ENCODE data around the gene DUOXA2. TPM values are rescaled to one million over a fixed set of nuclear protein-coding genes. Genes with fewer than 3 reads are reported as not detected.

Gene DUOXA2
- total and polyA plus RNA-seq, 4 donors = 0.48 to 0.98 (median 0.98) TPM; not detected in 1

GRCh38 chr15:45089712-45090373 is 24.3 kb upstream of the DUOXA2 start:
- DNase-seq (no peak), ATAC-seq (ENCODE audit: insufficient read depth, low FRiP score) (no peak)
- TF ChIP-seq, protein P1, sequence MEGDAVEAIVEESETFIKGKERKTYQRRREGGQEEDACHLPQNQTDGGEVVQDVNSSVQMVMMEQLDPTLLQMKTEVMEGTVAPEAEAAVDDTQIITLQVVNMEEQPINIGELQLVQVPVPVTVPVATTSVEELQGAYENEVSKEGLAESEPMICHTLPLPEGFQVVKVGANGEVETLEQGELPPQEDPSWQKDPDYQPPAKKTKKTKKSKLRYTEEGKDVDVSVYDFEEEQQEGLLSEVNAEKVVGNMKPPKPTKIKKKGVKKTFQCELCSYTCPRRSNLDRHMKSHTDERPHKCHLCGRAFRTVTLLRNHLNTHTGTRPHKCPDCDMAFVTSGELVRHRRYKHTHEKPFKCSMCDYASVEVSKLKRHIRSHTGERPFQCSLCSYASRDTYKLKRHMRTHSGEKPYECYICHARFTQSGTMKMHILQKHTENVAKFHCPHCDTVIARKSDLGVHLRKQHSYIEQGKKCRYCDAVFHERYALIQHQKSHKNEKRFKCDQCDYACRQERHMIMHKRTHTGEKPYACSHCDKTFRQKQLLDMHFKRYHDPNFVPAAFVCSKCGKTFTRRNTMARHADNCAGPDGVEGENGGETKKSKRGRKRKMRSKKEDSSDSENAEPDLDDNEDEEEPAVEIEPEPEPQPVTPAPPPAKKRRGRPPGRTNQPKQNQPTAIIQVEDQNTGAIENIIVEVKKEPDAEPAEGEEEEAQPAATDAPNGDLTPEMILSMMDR (IDR thresholded peaks at IDR 0.05; ENCODE audit: control extremely low read depth, extremely low read depth) = no peak
- Histone ChIP-seq H3K9ac (ENCODE audit: insufficient read depth in 1 of 2, low read length in 2 of 2) (no peak overlapping the region), H3K27me3 (ENCODE audit: control insufficient read depth in 3 of 3, insufficient read depth in 3 of 3, low read length in 2 of 3) (peaks cover 0 to 6% (median 6%) of the 10 kb centered on the region in 3 donors), H3K27ac (ENCODE audit: low read depth in 1 of 2, low read length in 1 of 2) (no peak overlapping the region), H3K36me3 (ENCODE audit: control insufficient read depth in 4 of 4, insufficient read depth in 4 of 4, low read length in 4 of 4) (no peaks in the 10 kb centered on the region), H3K4me1 (ENCODE audit: control insufficient read depth in 5 of 5, insufficient read depth in 5 of 5, low read length in 5 of 5) (no peaks in the 10 kb centered on the region), H3K4me3 (no peak overlapping the region), H3K9me3 (ENCODE audit: control insufficient read depth in 4 of 4, insufficient read depth in 3 of 4, low read length in 3 of 4) (peaks cover 0 to 3% (median 0%) of the 10 kb centered on the region in 4 donors)
- WGBS, 2 donors = 54 to 56% methylated on average over 3 of the region's 3 CpGs

GRCh38 chr15:45091161-45091560 is 23.0 kb upstream of the DUOXA2 start:
- no peak overlapping the region for H3K4me3 ChIP-seq
- WGBS, 2 donors = 65 to 70% methylated on average over 7 of the region's 7 CpGs
- peaks cover 0 to 6% (median 6%) of the 10 kb centered on the region in 3 donors for H3K27me3 ChIP-seq (ENCODE audit: control insufficient read depth in 3 of 3, insufficient read depth in 3 of 3, low read length in 2 of 3)
- TF ChIP-seq, protein P1 (IDR thresholded peaks at IDR 0.05; ENCODE audit: control extremely low read depth, extremely low read depth) = no peak
- H3K36me3 ChIP-seq (ENCODE audit: control insufficient read depth in 4 of 4, insufficient read depth in 4 of 4, low read length in 4 of 4) = no peaks in the 10 kb centered on the region
- ATAC-seq (ENCODE audit: insufficient read depth, low FRiP score) (no peak), DNase-seq (no peak)
- no peak overlapping the region for H3K27ac ChIP-seq (ENCODE audit: low read depth in 1 of 2, low read length in 1 of 2)
- no peaks in the 10 kb centered on the region for H3K4me1 ChIP-seq (ENCODE audit: control insufficient read depth in 5 of 5, insufficient read depth in 5 of 5, low read length in 5 of 5)
- peaks cover 0 to 3% (median 0%) of the 10 kb centered on the region in 4 donors for H3K9me3 ChIP-seq (ENCODE audit: control insufficient read depth in 4 of 4, insufficient read depth in 3 of 4, low read length in 3 of 4)
- no peak overlapping the region for H3K9ac ChIP-seq (ENCODE audit: insufficient read depth in 1 of 2, low read length in 2 of 2)

DNA sequence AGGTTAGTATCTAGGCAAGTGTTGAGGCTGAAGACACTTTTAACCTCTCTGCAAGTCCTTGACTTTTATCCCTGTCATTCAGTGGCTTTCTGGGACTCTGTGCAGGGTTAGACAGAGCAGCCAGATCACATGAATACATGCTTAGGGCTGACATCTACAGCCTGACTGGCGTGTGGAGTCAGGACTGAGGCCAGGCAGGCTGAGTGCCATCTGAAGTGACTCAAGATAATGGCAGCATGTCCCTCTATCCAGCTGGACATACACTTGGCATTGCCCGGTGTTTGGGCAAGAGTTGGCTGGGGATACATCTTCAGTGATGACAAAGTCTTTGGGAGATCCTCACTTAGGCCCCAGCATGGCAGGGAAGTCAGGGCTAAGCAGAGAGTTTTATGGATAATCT is 22.6 kb upstream of the DUOXA2 start:
- ATAC-seq (ENCODE audit: insufficient read depth, low FRiP score) = no peak
- WGBS, 2 donors = 90 to 91% methylated on average over 2 of the region's 2 CpGs

More for the DNA sequence above, 22.6 kb upstream of the DUOXA2 start:
- peaks cover 0 to 6% (median 6%) of the 10 kb centered on the region in 3 donors for H3K27me3 ChIP-seq (ENCODE audit: control insufficient read depth in 3 of 3, insufficient read depth in 3 of 3, low read length in 2 of 3)
- no peak for DNase-seq
- peaks cover 0 to 3% (median 0%) of the 10 kb centered on the region in 4 donors for H3K9me3 ChIP-seq (ENCODE audit: control insufficient read depth in 4 of 4, insufficient read depth in 3 of 4, low read length in 3 of 4)
- H3K36me3 ChIP-seq (ENCODE audit: control insufficient read depth in 4 of 4, insufficient read depth in 4 of 4, low read length in 4 of 4) = no peaks in the 10 kb centered on the region
- no peaks in the 10 kb centered on the region for H3K4me1 ChIP-seq (ENCODE audit: control insufficient read depth in 5 of 5, insufficient read depth in 5 of 5, low read length in 5 of 5)
- H3K4me3 ChIP-seq = no peak overlapping the region
- TF ChIP-seq, protein P1 (IDR thresholded peaks at IDR 0.05; ENCODE audit: control extremely low read depth, extremely low read depth) = no peak
- H3K27ac ChIP-seq (ENCODE audit: low read depth in 1 of 2, low read length in 1 of 2) = no peak overlapping the region
- no peak overlapping the region for H3K9ac ChIP-seq (ENCODE audit: insufficient read depth in 1 of 2, low read length in 2 of 2)
